GM12891 (cell line): ENCODE data around the gene ABCA1.

Experiments used
- PAX5 ChIP-seq: IDR thresholded peaks from 2 replicates; pipeline ENCODE4 v1.6.1; 2011; ENCODE audit warnings: low read length, moderate library complexity, mild to moderate bottlenecking; ENCODE audit not compliant: insufficient read depth, severe bottlenecking
- POLR2A ChIP-seq: IDR thresholded peaks from 2 replicates; pipeline ENCODE4 v1.6.1; 2011; ENCODE audit warnings: low read depth, low read length, control low read depth
- POLR2AphosphoS5 ChIP-seq: IDR thresholded peaks from 2 replicates; pipeline ENCODE4 v1.6.1; 2011; ENCODE audit warnings: low read depth, low read length, control low read depth
- POU2F2 ChIP-seq: IDR thresholded peaks from 2 replicates; pipeline ENCODE4 v1.6.1; 2011; ENCODE audit warnings: low read depth, mild to moderate bottlenecking, control low read depth, low read length, moderate library complexity
- TAF1 ChIP-seq: IDR thresholded peaks from 2 replicates; pipeline ENCODE4 v1.6.1; 2011; ENCODE audit warnings: low read depth, low read length, control low read depth

GRCh38 chr9:104843644-104844240 is 84.2 kb downstream of the ABCA1 start:
- TF ChIP-seq POLR2A (no peak), POU2F2 (no peak), POLR2AphosphoS5 (no peak), TAF1 (no peak), PAX5 (no peak)
